ENCODE measurements around the gene XXYLT1.
A peak's percentile ranks its signal among the peaks of the same experiment; 100 is the strongest.

XXYLT1 gene

GRCh38 chr3:195267096-195267495 is 3.9 kb downstream of the XXYLT1 start:
- DNase-seq, result no peak

- DNase-seq, result no peak
These were observed 4.5 kb downstream of the XXYLT1 start for GRCh38 chr3:195266428-195266827.

- DNase-seq, result no peak
These were observed 5.5 kb downstream of the XXYLT1 start for GRCh38 chr3:195265363-195265976.

GRCh38 chr3:195263925-195264600 is 6.9 kb downstream of the XXYLT1 start:
- no peak for DNase-seq

GRCh38 chr3:195263193-195263924 is 7.6 kb downstream of the XXYLT1 start:
- no peak for DNase-seq

- no peak for DNase-seq
These were observed 9.0 kb downstream of the XXYLT1 start for GRCh38 chr3:195261925-195262324.

GRCh38 chr3:195260280-195260905 is 10.6 kb downstream of the XXYLT1 start:
- peak in 4 of 58 donors; percentile 24 to 58 (median 37) for DNase-seq

GRCh38 chr3:195259475-195260279 is 11.3 kb downstream of the XXYLT1 start:
- peak in 52 of 58 donors; percentile 26 to 86 (median 65) for DNase-seq

- peak in 1 of 58 donors; percentile 43 for DNase-seq
These were observed 11.8 kb downstream of the XXYLT1 start for GRCh38 chr3:195259154-195259474.

- no peak for DNase-seq
These were observed 12.4 kb downstream of the XXYLT1 start for GRCh38 chr3:195258449-195259153.

- DNase-seq, result no peak
These were observed 13.2 kb downstream of the XXYLT1 start for GRCh38 chr3:195257454-195258448.

- DNase-seq, result no peak
These were observed 14.1 kb downstream of the XXYLT1 start for GRCh38 chr3:195256639-195257453.

- DNase-seq, result no peak
These were observed 15.1 kb downstream of the XXYLT1 start for GRCh38 chr3:195255571-195256501.

- no peak for DNase-seq
These were observed 15.8 kb downstream of the XXYLT1 start for GRCh38 chr3:195255176-195255500.

- no peak for DNase-seq
These were observed 16.3 kb downstream of the XXYLT1 start for GRCh38 chr3:195254454-195255175.

GRCh38 chr3:195253923-195254432 is 17.0 kb downstream of the XXYLT1 start:
- no peak for DNase-seq
